HepG2 (cell line): ENCODE data around the gene CTDSP1. TPM values are rescaled to one million over a fixed set of nuclear protein-coding genes. Genes with fewer than 3 reads are reported as not detected.

ENCODE experiments used
- CCDC6 ChIP-seq: sonication (generic); formaldehyde crosslinking; IDR thresholded peaks from 2 replicates; pipeline ENCODE4 v1.8.1; 2022; ENCODE audit warnings: mild to moderate bottlenecking, missing genetic modification reagents, moderate library complexity
- ELF4 ChIP-seq: sonication (generic); formaldehyde crosslinking; IDR thresholded peaks from 2 replicates; pipeline ENCODE4 v1.5.0; 2020; ENCODE audit warnings: missing genetic modification reagents, mild to moderate bottlenecking, moderate library complexity, borderline replicate concordance
- GMEB1 ChIP-seq: sonication (generic); formaldehyde crosslinking; IDR thresholded peaks from 2 replicates; pipeline ENCODE4 v1.5.1; 2020; ENCODE audit warnings: missing genetic modification reagents, mild to moderate bottlenecking, borderline replicate concordance
- GRHL1 ChIP-seq: sonication (generic); formaldehyde crosslinking; conservative IDR thresholded peaks from 2 replicates; pipeline ENCODE4 v1.8.0; 2022; ENCODE audit warnings: missing genetic modification reagents
- KLF15 ChIP-seq: sonication (generic); formaldehyde crosslinking; IDR thresholded peaks from 2 replicates; pipeline ENCODE4 v1.8.1; 2023; ENCODE audit warnings: borderline replicate concordance, mild to moderate bottlenecking, inconsistent platforms, missing genetic modification reagents, mixed read lengths
- PPARG ChIP-seq: conservative IDR thresholded peaks from 2 replicates; pipeline ENCODE4 v1.6.1; 2016; ENCODE audit warnings: missing biosample characterization, missing genetic modification reagents
- SP1 ChIP-seq, 2 experiments: fragments of 450-650 bp in 1 of 2; sonication (generic) in 1 of 2; formaldehyde crosslinking in 1 of 2; IDR thresholded peaks; 2 replicates each; pipeline versions ENCODE4 v1.4.0 to v1.6.1; 2016 to 2020; ENCODE audit warnings: missing genetic modification reagents in 1 of 2
- SP140L ChIP-seq: sonication (generic); formaldehyde crosslinking; IDR thresholded peaks from 2 replicates; pipeline ENCODE4 v1.4.0; 2020; ENCODE audit warnings: missing genetic modification reagents, borderline replicate concordance
- TERF1 ChIP-seq: sonication (generic); formaldehyde crosslinking; IDR thresholded peaks from 2 replicates; pipeline ENCODE4 v1.8.0; 2022; ENCODE audit warnings: mild to moderate bottlenecking, missing genetic modification reagents, moderate library complexity
- ZFP82 ChIP-seq: sonication (generic); formaldehyde crosslinking; IDR thresholded peaks from 2 replicates; pipeline ENCODE4 v1.5.1; 2020; ENCODE audit warnings: mild to moderate bottlenecking, missing genetic modification reagents, borderline replicate concordance
- ZNF331 ChIP-seq: sonication (generic); formaldehyde crosslinking; IDR thresholded peaks from 2 replicates; pipeline ENCODE4 v1.4.0; 2020; ENCODE audit warnings: missing genetic modification reagents
- ZNF546 ChIP-seq: sonication (generic); formaldehyde crosslinking; conservative IDR thresholded peaks from 2 replicates; pipeline ENCODE4 v1.8.1; 2023; ENCODE audit warnings: mild to moderate bottlenecking, missing genetic modification reagents
- ZNF75D ChIP-seq: sonication (generic); formaldehyde crosslinking; IDR thresholded peaks from 2 replicates; pipeline ENCODE4 v1.8.1; 2023; ENCODE audit warnings: missing genetic modification reagents, mild to moderate bottlenecking, borderline replicate concordance
- ZNF790 ChIP-seq: sonication (generic); formaldehyde crosslinking; IDR thresholded peaks from 2 replicates; pipeline ENCODE4 v1.8.0; 2022; ENCODE audit warnings: missing genetic modification reagents, mild to moderate bottlenecking, borderline replicate concordance
- polyA plus RNA-seq, 8 experiments: library from polyadenylated mRNA; depleted of rRNA in 3 of 8; stranded (reverse) in 7 of 8; unstranded in 1 of 8; fragments of >200 nt; fragmentation: Illumina TruSeq in 4 of 8; extraction: Trizol in 4 of 8; gene quantifications; 2 replicates each; pipeline versions ENCODE4 v1.2.1 to v1.2.3, GENCODE V29; 2011 to 2016; ENCODE audit warnings: low read depth in 4 of 8, missing spikeins in 1 of 8, mixed read lengths in 1 of 8; ENCODE audit not compliant: insufficient read depth in 1 of 8
- total RNA-seq, 5 experiments: library from RNA; depleted of rRNA; stranded (reverse); fragments of >200 nt; fragmentation: Illumina TruSeq; extraction: Trizol; gene quantifications; 2 replicates each; pipeline ENCODE4 v1.2.3, GENCODE V29; 2016; ENCODE audit warnings: low read depth in 1 of 5
- TF ChIP-seq, protein P1 (sequence below): sonication (generic); formaldehyde crosslinking; IDR thresholded peaks from 2 replicates; pipeline ENCODE4 v1.8.1; 2023; ENCODE audit warnings: mild to moderate bottlenecking, moderate library complexity, missing genetic modification reagents
- TF ChIP-seq, protein P2 (sequence below): fragments of 450-650 bp; IDR thresholded peaks from 2 replicates; pipeline ENCODE4 v1.6.1; 2017; ENCODE audit warnings: mild to moderate bottlenecking
- TF ChIP-seq, protein P3 (sequence below): IDR thresholded peaks from 2 replicates; pipeline ENCODE4 v1.6.1; 2012; ENCODE audit warnings: inconsistent platforms

Gene CTDSP1
- total and polyA plus RNA-seq, 2 of the 13 experiments (the other 11 are each of a cell fraction or from before 2014, with no cell fraction given), result 91.0 to 268 TPM

DNA sequence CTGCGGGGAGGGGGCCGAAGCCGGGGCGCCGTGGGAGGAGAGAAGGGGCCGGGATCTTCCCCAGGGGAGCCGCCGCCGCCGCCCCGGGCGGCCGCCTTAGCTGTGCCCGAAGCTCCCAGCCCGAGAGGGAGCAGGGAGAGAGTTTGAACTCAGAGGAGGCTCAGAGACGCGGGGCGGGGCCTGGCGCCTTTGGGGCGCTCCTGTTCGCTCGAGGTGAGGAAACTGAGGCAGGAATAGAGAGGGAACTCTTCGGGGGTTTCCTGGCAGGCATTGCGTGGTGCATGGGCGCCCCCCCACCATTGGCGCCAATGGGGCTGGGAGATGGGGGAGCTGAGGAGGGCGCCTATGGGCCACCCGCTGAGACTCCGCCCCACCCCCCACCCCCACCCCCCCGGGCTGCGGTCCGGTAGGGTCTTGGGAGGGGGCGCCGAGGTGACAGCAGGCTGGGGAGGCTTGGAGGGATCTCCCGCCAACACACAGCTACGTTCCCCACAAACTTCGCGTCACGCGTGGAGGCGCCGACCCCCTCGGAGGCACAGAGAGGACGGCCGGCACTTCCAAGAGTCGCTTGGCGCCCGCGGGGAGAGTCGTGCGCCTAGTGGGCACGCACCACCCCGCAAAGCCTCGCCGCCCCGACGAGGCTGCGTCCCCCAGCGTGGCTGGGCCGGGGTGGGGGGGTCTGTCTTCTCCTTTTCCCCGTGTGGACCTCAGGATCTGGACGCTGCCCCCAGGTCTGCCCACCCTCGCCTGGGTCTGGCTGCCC is 680 bp downstream of the CTDSP1 start (continued):
- 0 out of 2 replicates have a peak, but pooled peaks have one; percentile 78 for TF ChIP-seq TERF1 (CRISPR knock-in tag)
- TF ChIP-seq SP140L (CRISPR knock-in tag), result no peak
- TF ChIP-seq GRHL1 (CRISPR knock-in tag), result no peak
- TF ChIP-seq ZNF331 (CRISPR knock-in tag), result no peak
- peak; percentile 21; the same call in 1 of the 2 replicates for TF ChIP-seq ZNF546 (CRISPR knock-in tag)
- peak; percentile 73; the same call in 1 of the 2 replicates for TF ChIP-seq ELF4 (CRISPR knock-in tag)
- TF ChIP-seq KLF15 (CRISPR knock-in tag), result no peak
- TF ChIP-seq, protein P1, sequence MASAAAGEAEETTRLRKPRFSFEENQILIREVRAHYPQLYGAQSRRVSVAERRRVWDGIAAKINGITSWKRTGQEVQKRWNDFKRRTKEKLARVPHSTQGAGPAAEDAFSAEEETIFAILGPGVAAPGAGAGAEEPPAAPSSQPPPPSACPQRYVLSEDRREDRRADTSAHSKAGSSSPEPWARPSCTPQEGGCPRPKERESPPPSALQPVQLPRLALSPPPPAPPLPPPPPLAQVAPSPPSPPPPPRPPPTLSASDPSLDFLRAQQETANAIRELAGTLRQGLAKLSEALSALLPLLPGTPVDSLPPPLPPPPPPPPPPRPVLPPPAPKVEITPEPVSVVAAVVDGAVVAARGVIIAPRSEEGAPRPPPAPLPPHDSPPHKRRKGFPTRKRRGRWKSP (CRISPR knock-in tag), result peak; percentile 46; the same call in 1 of the 2 replicates
- no peak for TF ChIP-seq PPARG (CRISPR knock-in tag)
- peak; percentile 60; the same call in 1 of the 2 replicates for TF ChIP-seq CCDC6 (CRISPR knock-in tag)
- no peak for TF ChIP-seq ZFP82
- TF ChIP-seq ZNF75D (CRISPR knock-in tag), result no peak
- TF ChIP-seq ZNF790 (CRISPR knock-in tag), result peak; percentile 30; the same call in 1 of the 2 replicates
- no peak for TF ChIP-seq SP1 (IDR thresholded peaks at IDR 0.05)
- TF ChIP-seq SP1 (CRISPR knock-in tag; IDR thresholded peaks at IDR 0.05), result no peak
- TF ChIP-seq, protein P2, sequence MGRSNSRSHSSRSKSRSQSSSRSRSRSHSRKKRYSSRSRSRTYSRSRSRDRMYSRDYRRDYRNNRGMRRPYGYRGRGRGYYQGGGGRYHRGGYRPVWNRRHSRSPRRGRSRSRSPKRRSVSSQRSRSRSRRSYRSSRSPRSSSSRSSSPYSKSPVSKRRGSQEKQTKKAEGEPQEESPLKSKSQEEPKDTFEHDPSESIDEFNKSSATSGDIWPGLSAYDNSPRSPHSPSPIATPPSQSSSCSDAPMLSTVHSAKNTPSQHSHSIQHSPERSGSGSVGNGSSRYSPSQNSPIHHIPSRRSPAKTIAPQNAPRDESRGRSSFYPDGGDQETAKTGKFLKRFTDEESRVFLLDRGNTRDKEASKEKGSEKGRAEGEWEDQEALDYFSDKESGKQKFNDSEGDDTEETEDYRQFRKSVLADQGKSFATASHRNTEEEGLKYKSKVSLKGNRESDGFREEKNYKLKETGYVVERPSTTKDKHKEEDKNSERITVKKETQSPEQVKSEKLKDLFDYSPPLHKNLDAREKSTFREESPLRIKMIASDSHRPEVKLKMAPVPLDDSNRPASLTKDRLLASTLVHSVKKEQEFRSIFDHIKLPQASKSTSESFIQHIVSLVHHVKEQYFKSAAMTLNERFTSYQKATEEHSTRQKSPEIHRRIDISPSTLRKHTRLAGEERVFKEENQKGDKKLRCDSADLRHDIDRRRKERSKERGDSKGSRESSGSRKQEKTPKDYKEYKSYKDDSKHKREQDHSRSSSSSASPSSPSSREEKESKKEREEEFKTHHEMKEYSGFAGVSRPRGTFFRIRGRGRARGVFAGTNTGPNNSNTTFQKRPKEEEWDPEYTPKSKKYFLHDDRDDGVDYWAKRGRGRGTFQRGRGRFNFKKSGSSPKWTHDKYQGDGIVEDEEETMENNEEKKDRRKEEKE, result no peak
- no peak; the same call in 1 of the 2 replicates for TF ChIP-seq GMEB1
- TF ChIP-seq, protein P3, sequence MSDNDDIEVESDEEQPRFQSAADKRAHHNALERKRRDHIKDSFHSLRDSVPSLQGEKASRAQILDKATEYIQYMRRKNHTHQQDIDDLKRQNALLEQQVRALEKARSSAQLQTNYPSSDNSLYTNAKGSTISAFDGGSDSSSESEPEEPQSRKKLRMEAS, result no peak
